Measurements from ENCODE around the gene FAM131C.
"Not testable (repeated sequence)": the region's sequence is repeated elsewhere in the genome, so short reads cannot be mapped to it uniquely, and the experiment has no call there.

FAM131C gene

GRCh38 chr1:16057314-16057915, 16.0 kb downstream of the FAM131C start:
- DNase-seq: not testable (repeated sequence)

GRCh38 chr1:16056521-16056912, 16.9 kb downstream of the FAM131C start:
- DNase-seq: not testable (repeated sequence)

GRCh38 chr1:16055613-16056520, 17.6 kb downstream of the FAM131C start:
- peak; percentile 88 for DNase-seq

- no peak for DNase-seq
Measured at GRCh38 chr1:16054598-16055540, 18.6 kb downstream of the FAM131C start.

GRCh38 chr1:16053781-16054502, 19.5 kb downstream of the FAM131C start:
- no peak for DNase-seq

- DNase-seq: not testable (repeated sequence)
Measured at GRCh38 chr1:16051949-16052348, 21.5 kb downstream of the FAM131C start.

- DNase-seq: no peak
Measured at GRCh38 chr1:16051039-16051438, 22.4 kb downstream of the FAM131C start.

GRCh38 chr1:16050328-16050727, 23.1 kb downstream of the FAM131C start:
- no peak for DNase-seq

GRCh38 chr1:16048573-16049189, 24.8 kb downstream of the FAM131C start:
- peak; percentile 16 for DNase-seq

GRCh38 chr1:16047791-16048475, 25.5 kb downstream of the FAM131C start:
- no peak for DNase-seq

GRCh38 chr1:16046842-16047241, 26.6 kb downstream of the FAM131C start:
- DNase-seq: no peak

GRCh38 chr1:16043950-16044349, 29.5 kb downstream of the FAM131C start:
- no peak for DNase-seq

- no peak for DNase-seq
Measured at GRCh38 chr1:16043521-16043920, 29.9 kb downstream of the FAM131C start, which contains the start of gene CLCNKB. Gene CLCNKB, plus strand, starts transcription at chr1:16043782. Its CDS starts 711 bp downstream, at chr1:16044493.

GRCh38 chr1:16042654-16043053, 30.8 kb downstream of the FAM131C start:
- DNase-seq: not testable (repeated sequence)

- DNase-seq: no peak
Measured at GRCh38 chr1:16042096-16042495, 31.4 kb downstream of the FAM131C start.

- no peak for DNase-seq
Measured at GRCh38 chr1:16041200-16041599, 32.3 kb downstream of the FAM131C start.

GRCh38 chr1:16039871-16040270, 33.6 kb downstream of the FAM131C start:
- DNase-seq: not testable (repeated sequence)

GRCh38 chr1:16038620-16038912, 34.9 kb downstream of the FAM131C start:
- DNase-seq: no peak

- not testable (repeated sequence) for DNase-seq
Measured at GRCh38 chr1:16036461-16036860, 37.0 kb downstream of the FAM131C start.

GRCh38 chr1:16033103-16033632, 40.3 kb downstream of the FAM131C start:
- DNase-seq: not testable (repeated sequence)
